GM19238 (cell line): ENCODE data around the gene SAMD3.
"Not testable (repeated sequence)": the region's sequence is repeated elsewhere in the genome, so short reads cannot be mapped to it uniquely, and the experiment has no call there.

Experiments
- DNase-seq: peaks from one replicate; pipeline ENCODE4 v3.0.0; 2011; ENCODE audit warnings: low spot score; ENCODE audit not compliant: insufficient read length

The SAMD3 gene

GRCh38 chr6:130212215-130212874 lies 10.4 kb downstream of the SAMD3 start:
- DNase-seq: no peak

DNA sequence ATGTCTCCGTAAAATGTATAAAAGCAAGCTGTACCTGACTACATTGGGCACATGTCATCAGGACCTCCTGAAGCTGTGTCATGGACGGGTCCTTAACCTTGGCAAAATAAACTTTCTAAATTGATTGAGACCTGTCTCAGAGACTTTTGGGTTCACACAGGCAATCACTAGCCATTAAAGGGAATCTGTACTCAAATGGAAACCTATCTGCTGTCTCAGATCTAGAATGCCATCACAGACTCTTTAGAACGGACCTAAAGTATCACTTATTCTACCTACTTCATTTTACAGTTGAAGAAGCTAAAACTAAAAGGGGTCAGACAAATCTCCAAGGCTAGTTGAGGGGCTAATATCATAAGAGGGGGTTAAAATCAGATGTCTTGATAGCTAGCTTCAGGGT lies 11.1 kb downstream of the SAMD3 start:
- DNase-seq: no peak

GRCh38 chr6:130207979-130208649 lies 14.6 kb downstream of the SAMD3 start:
- no peak for DNase-seq

- DNase-seq: no peak
Measured at GRCh38 chr6:130206479-130206878, 16.3 kb downstream of the SAMD3 start.

DNA sequence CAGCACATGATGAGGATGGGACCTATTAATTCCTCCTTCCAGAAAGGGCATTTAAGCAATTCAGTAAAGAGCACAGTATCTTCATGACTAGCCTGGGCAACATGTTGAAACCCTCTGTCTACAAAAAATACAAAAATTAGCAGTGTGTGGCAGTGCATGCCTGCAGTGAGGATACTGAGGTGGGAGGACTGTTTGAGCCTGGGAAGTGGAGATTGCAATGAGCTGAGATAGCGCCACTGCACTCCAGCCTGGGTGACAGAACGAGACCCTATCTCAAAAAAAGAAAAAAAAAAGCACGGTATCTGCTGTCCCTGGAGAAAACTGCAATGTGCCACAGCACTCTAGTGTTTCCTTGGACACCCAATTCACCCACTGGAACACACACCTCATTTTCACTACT lies 18.4 kb downstream of the SAMD3 start:
- DNase-seq: no peak

- no peak for DNase-seq
Measured at GRCh38 chr6:130203370-130203769, 19.4 kb downstream of the SAMD3 start.

- no peak for DNase-seq
Measured at GRCh38 chr6:130202782-130203181, 20.0 kb downstream of the SAMD3 start.

DNA sequence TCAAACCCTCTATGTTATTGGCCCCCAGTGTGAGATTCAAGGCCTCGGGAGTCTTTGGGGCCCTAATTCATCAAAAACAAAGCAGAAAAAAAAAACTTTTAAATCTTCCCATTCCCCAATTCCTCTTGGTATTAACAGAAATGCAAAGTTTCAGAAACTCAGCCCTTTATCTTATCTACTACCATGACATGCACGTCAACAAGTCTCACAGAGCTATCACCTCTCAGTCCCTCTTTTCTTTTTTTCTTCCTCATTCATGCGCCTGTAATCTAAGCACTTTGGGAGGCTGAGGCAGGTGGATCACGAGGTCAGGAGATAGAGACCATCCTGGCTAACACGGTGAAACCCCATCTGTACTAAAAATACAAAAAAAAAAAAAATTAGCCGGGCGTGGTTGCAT lies 22.7 kb downstream of the SAMD3 start:
- DNase-seq: no peak

- DNase-seq: no peak
Measured at GRCh38 chr6:130198483-130199035, 24.2 kb downstream of the SAMD3 start.

- not testable (repeated sequence) for DNase-seq
Measured at GRCh38 chr6:130197816-130198482, 24.8 kb downstream of the SAMD3 start.

GRCh38 chr6:130194434-130194833 lies 28.3 kb downstream of the SAMD3 start:
- not testable (repeated sequence) for DNase-seq

GRCh38 chr6:130190701-130191690 lies 31.8 kb downstream of the SAMD3 start:
- no peak for DNase-seq

GRCh38 chr6:130189531-130190397 lies 33.0 kb downstream of the SAMD3 start:
- no peak for DNase-seq

DNA sequence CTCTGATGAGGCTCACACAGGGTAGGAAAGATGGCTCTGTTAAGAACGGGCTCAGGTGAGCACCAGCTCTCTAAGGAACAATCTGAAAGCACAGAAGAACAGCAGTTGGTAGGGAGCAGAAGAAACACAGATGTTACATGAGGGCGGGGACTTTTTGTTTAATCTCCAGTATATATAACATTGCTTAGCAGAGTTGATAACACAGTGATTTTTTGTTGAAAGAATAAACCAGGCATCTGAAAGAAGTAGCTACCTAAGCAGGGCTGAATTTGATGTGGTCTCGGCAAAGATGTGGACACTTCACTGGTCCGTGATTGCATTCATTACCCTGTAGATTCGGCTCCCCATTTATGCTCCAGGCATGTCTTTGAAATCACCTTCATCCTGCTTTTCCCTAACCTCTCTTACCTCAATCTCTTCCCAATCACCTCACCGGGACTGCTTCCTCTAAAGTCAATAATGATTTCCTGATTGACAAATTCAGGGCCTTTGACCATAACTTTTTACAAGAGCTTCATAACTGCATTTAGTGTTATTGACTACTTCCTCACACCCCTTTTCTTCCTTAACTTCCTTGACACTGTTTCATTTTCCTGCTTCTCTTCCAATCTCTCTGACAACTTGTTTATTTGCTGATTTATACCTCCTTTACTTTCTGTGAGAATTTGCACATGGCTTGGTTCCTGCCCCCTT lies 34.4 kb downstream of the SAMD3 start:
- no peak for DNase-seq

GRCh38 chr6:130187335-130188206 lies 35.2 kb downstream of the SAMD3 start:
- DNase-seq: no peak

DNA sequence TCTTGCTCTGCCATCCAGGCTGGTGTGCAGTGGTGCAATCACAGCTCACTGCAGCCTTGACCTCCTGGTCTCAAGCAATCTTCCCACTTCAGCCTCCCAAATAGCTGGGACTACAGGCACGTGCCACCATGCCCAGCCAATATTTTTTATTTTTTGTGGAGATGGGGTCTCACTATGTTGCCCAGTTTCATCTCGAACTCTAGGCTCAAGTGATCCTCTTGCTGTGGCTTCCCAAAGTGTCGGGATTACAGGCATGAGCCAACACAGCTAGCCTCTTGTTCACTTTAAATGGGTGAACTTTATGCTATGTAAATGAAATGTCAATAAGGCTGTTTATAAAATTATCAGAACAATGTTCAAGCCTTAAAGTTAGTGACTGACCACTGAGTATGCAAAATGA lies 37.1 kb downstream of the SAMD3 start:
- DNase-seq: no peak

- DNase-seq: no peak
Measured at GRCh38 chr6:130183271-130184222, 39.2 kb downstream of the SAMD3 start.
